Kidney glomerular epithelial cell (primary cell): Measurements from ENCODE around the gene CPA2.

Experiments
- DNase-seq: peaks from one replicate; lab custom pipeline; 2025; lab: John Stamatoyannopoulos, UW

CPA2 gene

DNA sequence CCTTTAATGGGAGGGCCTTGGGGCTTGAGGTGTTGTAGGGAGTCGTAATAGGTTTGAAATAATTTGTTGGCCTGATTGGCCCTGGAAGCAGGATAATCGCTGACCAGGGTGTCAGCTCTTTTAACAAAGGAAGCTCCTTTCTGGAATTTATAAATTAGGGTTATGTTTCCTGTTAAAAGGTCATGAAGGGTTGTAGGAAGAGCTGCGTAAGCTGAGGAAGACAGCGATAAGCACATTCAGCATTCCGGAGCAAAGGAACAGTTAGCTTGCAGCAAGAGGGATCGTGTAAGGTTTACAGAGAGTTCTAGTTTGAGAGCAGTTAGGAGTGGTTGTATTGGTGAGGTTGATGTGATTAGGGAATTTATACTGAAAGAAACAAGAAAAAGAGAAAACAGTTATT is 47.6 kb downstream of the CPA2 start:
- DNase-seq: no peak

DNA sequence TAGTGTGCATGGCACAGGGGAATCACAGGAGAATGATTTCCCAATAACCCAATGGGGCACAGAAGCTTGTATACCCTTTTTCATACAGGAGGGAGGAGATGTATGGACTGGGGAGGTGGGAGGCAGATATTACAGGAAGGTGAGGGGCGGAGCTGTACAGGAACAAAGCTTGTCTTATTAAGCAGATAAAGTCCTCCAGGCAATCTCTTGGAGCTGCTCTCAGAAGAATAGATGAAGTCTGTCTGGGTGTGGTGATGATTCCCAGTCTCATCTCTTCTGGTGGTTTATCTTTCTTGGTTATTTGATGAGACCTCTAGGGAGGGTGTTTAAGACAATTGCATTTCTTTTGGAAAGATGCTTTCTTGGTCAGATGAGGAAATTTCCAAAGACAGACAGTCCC is 52.9 kb downstream of the CPA2 start:
- DNase-seq: no peak

DNA sequence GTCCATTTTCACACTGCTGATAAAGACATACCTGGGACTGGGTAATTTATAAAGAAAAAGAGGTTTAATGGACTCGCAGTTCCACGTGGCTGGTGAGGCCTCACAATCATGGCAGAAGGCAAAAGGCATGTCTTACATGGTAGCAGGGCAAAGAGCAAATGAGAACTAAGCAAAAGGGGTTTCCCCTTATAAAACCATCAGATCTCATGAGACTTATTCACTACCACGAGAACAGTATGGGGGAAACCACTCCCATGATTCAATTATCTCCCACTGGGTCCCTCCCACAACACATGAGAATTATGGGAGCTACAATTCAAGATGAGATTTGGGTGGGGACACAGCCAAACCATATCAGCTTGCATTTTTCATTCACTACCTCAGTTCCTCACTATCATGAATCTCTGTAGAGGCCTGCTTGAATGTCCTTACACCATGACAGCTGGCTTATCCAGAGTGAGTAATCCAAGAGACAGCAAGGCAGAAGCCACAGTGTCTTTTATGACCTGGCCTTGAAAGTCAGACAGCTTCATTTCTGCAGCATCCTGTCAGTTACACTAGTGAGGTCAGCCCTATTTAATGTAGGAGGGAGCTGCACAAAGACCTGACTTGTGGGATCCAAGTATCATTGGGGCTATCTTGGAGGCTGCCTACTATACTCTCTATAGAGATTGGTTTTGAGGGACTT is 55.0 kb downstream of the CPA2 start:
- peak; percentile 2 for DNase-seq

DNA sequence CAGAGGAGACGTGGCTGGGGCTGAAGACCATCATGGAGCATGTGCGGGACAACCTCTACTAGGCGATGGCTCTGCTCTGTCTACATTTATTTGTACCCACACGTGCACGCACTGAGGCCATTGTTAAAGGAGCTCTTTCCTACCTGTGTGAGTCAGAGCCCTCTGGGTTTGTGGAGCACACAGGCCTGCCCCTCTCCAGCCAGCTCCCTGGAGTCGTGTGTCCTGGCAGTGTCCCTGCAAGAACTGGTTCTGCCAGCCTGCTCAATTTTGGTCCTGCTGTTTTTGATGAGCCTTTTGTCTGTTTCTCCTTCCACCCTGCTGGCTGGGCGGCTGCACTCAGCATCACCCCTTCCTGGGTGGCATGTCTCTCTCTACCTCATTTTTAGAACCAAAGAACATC is 56.0 kb downstream of the CPA2 start:
- DNase-seq: no peak

DNA sequence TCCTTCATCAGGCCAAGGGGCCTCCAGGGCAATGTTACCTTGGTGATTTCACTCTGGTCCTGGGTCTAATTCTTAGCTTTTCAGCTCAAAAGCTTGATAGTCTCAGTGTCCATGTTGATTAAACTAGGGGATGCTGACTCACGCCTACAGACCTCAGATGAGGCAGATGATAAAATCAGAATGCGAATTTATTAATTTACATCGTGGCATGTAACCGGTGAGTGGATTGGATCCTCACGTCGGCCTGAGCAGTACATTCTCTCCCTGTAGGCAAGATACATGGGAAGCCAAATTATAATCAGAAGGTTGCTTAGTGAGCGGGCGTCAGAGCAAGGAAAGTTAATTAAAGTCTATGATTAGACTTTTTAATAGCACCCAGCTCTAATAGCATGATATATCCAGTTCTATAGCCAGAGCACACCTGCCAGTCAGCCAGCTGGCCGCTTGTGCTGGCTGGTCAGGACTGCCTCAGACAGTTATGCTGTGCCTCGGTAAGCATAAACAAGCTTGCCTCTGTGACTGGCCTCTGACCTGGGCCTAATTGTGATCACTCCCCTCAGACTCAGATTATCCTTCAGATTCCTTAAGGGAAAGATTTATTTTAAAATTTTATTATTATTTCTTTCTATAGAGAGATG is 57.8 kb downstream of the CPA2 start:
- DNase-seq: no peak

DNA sequence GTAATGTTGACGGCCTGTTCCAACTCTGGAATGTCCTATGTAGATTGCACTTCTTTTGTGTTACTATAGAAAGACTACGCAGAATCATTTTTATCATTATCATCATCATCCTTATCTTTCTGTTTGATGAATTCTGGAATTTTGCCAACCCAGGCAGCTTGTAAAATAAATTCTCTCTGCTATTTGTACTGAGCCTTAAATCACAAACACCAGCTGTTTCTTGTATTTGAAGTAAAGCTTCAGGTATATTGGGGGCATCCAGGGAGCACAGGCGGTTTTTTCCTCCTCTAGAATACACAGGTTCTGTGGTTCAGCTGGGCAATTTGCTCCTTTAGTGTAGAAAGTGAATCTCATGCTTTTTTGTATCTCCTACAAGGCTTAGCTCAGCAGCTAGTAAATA is 63.0 kb downstream of the CPA2 start:
- no peak for DNase-seq

DNA sequence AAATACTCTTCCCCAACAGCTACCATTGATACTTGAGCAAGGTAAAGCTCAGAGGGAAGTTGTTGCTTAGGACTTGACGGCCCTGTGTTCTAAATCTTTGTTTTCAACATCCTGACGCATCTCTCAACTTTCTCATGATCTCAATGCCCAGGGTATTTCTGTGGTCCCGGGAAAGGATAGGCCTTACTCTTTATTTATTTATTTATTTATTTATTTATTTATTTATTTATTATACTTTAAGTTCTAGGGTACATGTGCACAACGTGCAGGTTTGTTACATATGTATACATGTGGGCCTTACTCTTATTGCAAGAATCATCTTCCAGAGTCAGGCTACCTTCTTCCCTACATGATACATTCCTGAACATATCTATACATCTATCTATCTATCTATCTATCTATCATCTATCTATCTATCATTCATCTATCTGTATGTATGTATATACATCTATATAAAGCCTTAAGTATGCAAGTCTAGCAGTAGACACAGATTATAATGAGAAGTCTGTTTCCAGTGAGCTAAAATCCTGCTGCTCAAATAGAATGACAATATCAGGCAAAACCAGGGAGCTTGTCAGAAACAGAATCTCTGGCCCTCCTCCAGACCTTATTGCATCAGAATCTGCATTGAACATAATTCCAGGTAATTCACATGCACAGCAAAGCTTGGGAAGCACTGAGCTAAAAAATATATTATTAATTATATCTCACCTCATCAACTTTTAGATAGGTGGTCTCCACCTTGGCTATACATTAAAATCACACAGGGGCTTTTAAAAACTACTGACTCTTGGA is 65.8 kb downstream of the CPA2 start:
- no peak for DNase-seq

DNA sequence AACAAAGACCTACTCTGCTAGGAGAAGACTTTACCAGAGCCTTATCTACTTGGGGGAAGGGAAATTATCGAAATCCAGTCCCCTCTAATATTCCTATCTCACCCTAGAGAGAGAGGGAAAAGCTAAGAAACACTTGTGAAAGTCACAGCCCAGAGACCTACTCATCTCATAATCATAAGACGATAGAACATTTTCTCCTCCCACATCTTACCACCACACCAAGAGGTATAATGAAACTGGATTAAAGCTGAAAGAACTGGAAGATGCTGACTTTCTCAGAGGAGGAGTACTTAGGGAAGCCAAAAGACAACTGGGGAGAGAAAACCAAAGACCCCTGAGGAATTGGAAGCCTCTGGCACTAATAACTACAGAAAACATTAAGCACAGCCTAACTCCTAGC is 67.2 kb downstream of the CPA2 start:
- DNase-seq: no peak

DNA sequence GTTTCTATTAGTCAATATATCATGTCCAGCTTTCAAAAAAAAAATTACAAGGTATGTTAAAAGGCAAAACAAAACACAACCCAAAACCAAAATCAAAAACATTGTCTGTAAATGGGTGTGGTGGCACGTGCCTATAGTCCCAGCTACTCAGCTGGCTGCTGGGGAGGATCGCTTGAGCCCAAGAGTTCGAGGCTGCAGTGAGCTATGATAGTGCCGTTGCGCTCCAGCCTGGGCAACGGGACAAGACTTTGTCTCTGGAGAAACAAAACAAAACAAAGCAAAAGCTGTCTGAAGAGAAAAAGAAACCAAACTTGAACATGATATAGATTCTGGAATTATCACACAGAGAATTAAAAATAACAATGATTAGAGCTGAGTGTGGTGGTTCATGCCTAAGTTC is 67.6 kb downstream of the CPA2 start:
- DNase-seq: no peak

DNA sequence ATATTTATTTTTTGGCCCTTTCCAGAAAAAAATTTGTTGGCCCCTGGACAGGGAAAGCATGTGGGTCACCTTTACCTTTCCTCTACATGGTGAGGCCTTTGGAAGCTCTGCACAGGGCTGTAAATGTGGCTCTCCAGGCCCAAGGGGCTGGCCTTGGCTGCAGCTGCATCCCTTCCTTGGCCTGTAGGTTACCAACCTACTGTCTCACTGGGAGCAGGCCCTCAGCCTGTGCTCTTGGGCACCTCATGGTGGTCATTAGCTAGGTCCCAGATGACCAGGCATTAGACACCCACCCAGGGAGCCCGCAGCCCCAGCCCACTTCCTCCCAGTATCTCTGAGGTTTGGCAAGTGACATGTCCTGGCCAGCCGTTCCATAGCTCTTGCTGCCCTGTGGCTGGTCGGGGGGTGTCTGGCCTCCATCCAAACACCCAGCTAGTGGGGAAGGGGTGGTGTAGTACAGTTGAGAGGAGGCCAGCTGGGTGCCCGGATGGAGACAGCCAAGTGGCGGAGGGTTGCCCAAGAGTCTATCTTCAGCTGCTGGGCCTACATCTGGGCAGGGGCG is 70.8 kb downstream of the CPA2 start:
- DNase-seq: no peak

DNA sequence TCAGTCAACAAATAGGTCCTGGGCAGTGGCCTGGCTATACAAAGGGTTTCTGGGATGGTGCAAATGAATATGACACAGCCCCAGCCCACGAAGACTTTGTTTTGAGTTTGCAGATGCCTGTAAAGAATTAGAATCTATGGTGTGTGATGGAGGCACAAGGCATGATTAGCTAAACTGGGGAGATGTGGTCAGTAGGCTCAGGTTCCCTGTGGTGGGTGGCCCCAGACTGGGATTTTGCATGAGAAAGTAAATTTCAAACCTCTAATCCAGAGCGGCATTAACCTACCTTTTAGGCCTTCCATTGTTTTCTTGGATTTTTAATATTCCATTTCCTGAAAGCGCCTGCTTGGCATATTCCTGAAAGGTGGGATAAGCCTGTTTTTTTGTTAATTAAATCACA is 71.6 kb downstream of the CPA2 start:
- DNase-seq: no peak
